ENCODE measurements around the gene PLK2.
A peak's percentile ranks its signal among the peaks of the same experiment; 100 is the strongest.

PLK2 gene

DNA sequence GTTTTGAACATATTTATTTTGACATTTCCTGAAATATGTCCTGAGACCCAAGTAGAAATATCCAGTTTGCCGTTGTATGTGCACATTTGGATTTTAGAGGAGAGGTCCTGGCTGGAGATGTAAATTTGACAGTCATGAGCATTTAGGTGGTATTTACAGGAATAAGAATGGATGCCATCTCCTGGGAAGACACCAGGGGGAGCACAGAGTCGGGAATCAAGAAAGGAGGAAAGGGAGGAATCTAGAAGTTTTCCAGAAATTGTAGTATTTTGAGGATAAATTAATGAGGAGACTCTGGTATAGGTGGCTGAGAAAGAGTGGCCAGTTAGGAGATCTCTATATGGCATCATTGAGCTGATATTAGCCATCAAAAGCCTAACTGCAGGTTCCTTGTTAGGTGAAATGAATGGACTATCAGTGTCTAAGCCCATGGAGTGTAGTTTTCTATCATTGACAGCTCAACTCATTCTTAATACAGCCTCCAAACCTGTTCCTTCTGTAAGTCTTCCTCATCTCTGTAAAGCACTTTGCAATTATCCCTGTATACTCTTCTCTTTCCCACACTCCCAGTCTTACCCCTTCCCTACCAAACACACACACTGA is 38.6 kb upstream of the PLK2 start:
- ATAC-seq: peak; percentile 71; the same call in 2 of the 3 replicates
- no peak for TF ChIP-seq PATZ1 (CRISPR knock-in tag; IDR thresholded peaks at IDR 0.05; ENCODE audit: borderline replicate concordance)
- TF ChIP-seq BACH2 (CRISPR knock-in tag; IDR thresholded peaks at IDR 0.05; ENCODE audit: borderline replicate concordance): no peak
- TF ChIP-seq ZFP3 (CRISPR knock-in tag; IDR thresholded peaks at IDR 0.05): no peak
- no peak for TF ChIP-seq ZNF565 (CRISPR knock-in tag; conservative IDR thresholded peaks at IDR 0.05; ENCODE audit: low read depth)
- no peak for TF ChIP-seq GLIS3 (CRISPR knock-in tag; IDR thresholded peaks at IDR 0.05)
- TF ChIP-seq SNAI2 (CRISPR knock-in tag; IDR thresholded peaks at IDR 0.05): no peak
- no peak for TF ChIP-seq TSHZ2 (CRISPR knock-in tag; IDR thresholded peaks at IDR 0.05)
- TF ChIP-seq PPARA (CRISPR knock-in tag; IDR thresholded peaks at IDR 0.05; ENCODE audit: borderline replicate concordance): no peak
- no peak for TF ChIP-seq ZNF70 (CRISPR knock-in tag; IDR thresholded peaks at IDR 0.05)
- TF ChIP-seq ESRRG (CRISPR knock-in tag; IDR thresholded peaks at IDR 0.05): no peak
- no peak for TF ChIP-seq ISL1 (CRISPR knock-in tag; IDR thresholded peaks at IDR 0.05)
- TF ChIP-seq ARNTL (CRISPR knock-in tag; IDR thresholded peaks at IDR 0.05; ENCODE audit: borderline replicate concordance, low read depth): no peak
- TF ChIP-seq, protein P1, sequence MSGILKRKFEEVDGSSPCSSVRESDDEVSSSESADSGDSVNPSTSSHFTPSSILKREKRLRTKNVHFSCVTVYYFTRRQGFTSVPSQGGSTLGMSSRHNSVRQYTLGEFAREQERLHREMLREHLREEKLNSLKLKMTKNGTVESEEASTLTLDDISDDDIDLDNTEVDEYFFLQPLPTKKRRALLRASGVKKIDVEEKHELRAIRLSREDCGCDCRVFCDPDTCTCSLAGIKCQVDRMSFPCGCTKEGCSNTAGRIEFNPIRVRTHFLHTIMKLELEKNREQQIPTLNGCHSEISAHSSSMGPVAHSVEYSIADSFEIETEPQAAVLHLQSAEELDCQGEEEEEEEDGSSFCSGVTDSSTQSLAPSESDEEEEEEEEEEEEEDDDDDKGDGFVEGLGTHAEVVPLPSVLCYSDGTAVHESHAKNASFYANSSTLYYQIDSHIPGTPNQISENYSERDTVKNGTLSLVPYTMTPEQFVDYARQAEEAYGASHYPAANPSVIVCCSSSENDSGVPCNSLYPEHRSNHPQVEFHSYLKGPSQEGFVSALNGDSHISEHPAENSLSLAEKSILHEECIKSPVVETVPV (CRISPR knock-in tag; IDR thresholded peaks at IDR 0.05): no peak
- no peak for TF ChIP-seq POU6F1 (CRISPR knock-in tag; IDR thresholded peaks at IDR 0.05; ENCODE audit: borderline replicate concordance, low read depth)
- TF ChIP-seq RARB (CRISPR knock-in tag; IDR thresholded peaks at IDR 0.05): no peak
- TF ChIP-seq TCF4 (CRISPR knock-in tag; IDR thresholded peaks at IDR 0.05; ENCODE audit: borderline replicate concordance): no peak
- no peak for TF ChIP-seq CSDC2 (CRISPR knock-in tag; IDR thresholded peaks at IDR 0.05)

DNA sequence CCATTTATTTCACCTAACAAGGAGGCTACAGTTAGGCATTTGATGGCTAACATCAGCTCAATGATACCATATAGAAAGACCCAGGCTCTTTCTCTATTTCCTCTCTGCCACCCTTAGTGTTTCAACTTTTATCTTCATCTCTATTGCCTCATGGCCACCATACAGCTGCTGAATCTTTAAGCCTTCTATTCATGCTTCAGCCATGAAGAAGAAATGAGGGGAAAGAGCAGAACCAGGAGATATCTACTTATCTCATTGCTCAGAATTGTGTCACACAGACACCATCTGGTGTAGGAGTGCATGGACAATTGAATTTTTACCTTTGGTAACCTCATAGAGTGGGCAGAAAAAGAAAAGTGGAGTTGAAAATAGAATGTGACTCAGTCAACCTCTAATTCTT is 38.0 kb upstream of the PLK2 start:
- TF ChIP-seq PPARA (CRISPR knock-in tag; IDR thresholded peaks at IDR 0.05; ENCODE audit: borderline replicate concordance): no peak
- no peak for TF ChIP-seq ARNTL (CRISPR knock-in tag; IDR thresholded peaks at IDR 0.05; ENCODE audit: borderline replicate concordance, low read depth)
- TF ChIP-seq ISL1 (CRISPR knock-in tag; IDR thresholded peaks at IDR 0.05): no peak
- TF ChIP-seq ZC3H10 (CRISPR knock-in tag; IDR thresholded peaks at IDR 0.05): no peak
- TF ChIP-seq POU6F1 (CRISPR knock-in tag; IDR thresholded peaks at IDR 0.05; ENCODE audit: borderline replicate concordance, low read depth): no peak
- TF ChIP-seq TOX (CRISPR knock-in tag; IDR thresholded peaks at IDR 0.05; ENCODE audit: borderline replicate concordance): no peak
- TF ChIP-seq ZNF70 (CRISPR knock-in tag; IDR thresholded peaks at IDR 0.05): no peak
- TF ChIP-seq CREB5 (CRISPR knock-in tag; IDR thresholded peaks at IDR 0.05; ENCODE audit: low read depth): no peak
- TF ChIP-seq PATZ1 (CRISPR knock-in tag; IDR thresholded peaks at IDR 0.05; ENCODE audit: borderline replicate concordance): no peak
- TF ChIP-seq RARB (CRISPR knock-in tag; IDR thresholded peaks at IDR 0.05): no peak
- TF ChIP-seq CSDC2 (CRISPR knock-in tag; IDR thresholded peaks at IDR 0.05): no peak
- no peak for TF ChIP-seq SNAI2 (CRISPR knock-in tag; IDR thresholded peaks at IDR 0.05)
- ATAC-seq: no peak
